CD4-positive, alpha-beta T cell treated with Interleukin-2 at 100 ng/mL for 4 hours (primary cell): ENCODE results near the gene RTF2.
"Not testable (repeated sequence)": the region's sequence is repeated elsewhere in the genome, so short reads cannot be mapped to it uniquely, and the experiment has no call there.

Experiments used
- DNase-seq: peaks from one replicate; pipeline ENCODE4 v3.0.0-alpha.2; 2020; ENCODE audit warnings: low spot score

RTF2 gene

GRCh38 chr20:56501116-56501515, 32.7 kb downstream of the RTF2 start:
- no peak for DNase-seq

- no peak for DNase-seq
Observed at GRCh38 chr20:56503916-56504315, 35.5 kb downstream of the RTF2 start.

GRCh38 chr20:56504373-56505005, 36.1 kb downstream of the RTF2 start:
- DNase-seq, result peak; percentile 7

GRCh38 chr20:56506103-56506502, 37.7 kb downstream of the RTF2 start:
- DNase-seq, result no peak

GRCh38 chr20:56511926-56512325, 43.5 kb downstream of the RTF2 start:
- DNase-seq, result no peak

GRCh38 chr20:56513161-56514150, 45.0 kb downstream of the RTF2 start:
- no peak for DNase-seq

GRCh38 chr20:56516631-56517030, 48.2 kb downstream of the RTF2 start:
- DNase-seq, result no peak

- no peak for DNase-seq
Observed at GRCh38 chr20:56517211-56517610, 48.8 kb downstream of the RTF2 start.

- no peak for DNase-seq
Observed at GRCh38 chr20:56517641-56518040, 49.2 kb downstream of the RTF2 start.

- no peak for DNase-seq
Observed at GRCh38 chr20:56518126-56518525, 49.7 kb downstream of the RTF2 start.

- no peak for DNase-seq
Observed at GRCh38 chr20:56518721-56519398, 50.4 kb downstream of the RTF2 start.

GRCh38 chr20:56519551-56519950, 51.1 kb downstream of the RTF2 start:
- DNase-seq, result no peak

- DNase-seq, result no peak
Observed at GRCh38 chr20:56520180-56520579, 51.8 kb downstream of the RTF2 start.

GRCh38 chr20:56520746-56521354, 52.4 kb downstream of the RTF2 start:
- not testable (repeated sequence) for DNase-seq

GRCh38 chr20:56522311-56522710, 53.9 kb downstream of the RTF2 start:
- no peak for DNase-seq

- not testable (repeated sequence) for DNase-seq
Observed at GRCh38 chr20:56524444-56524843, 56.0 kb downstream of the RTF2 start, which contains the start of gene FAM209A. Gene FAM209A (plus strand): TSS chr20:56524744. CDS start chr20:56524809, 65 bp downstream.

- DNase-seq, result no peak
Observed at GRCh38 chr20:56527521-56527920, 59.1 kb downstream of the RTF2 start.

GRCh38 chr20:56532946-56533345, 64.5 kb downstream of the RTF2 start, which contains the start of gene FAM209B:
Gene FAM209B (plus strand): TSS chr20:56533246. CDS start chr20:56533342, 96 bp downstream.
- not testable (repeated sequence) for DNase-seq

- no peak for DNase-seq
Observed at GRCh38 chr20:56537997-56538396, 69.6 kb downstream of the RTF2 start.

GRCh38 chr20:56540415-56540814, 72.0 kb downstream of the RTF2 start:
- DNase-seq, result no peak

GRCh38 chr20:56542489-56543030, 74.1 kb downstream of the RTF2 start:
- DNase-seq, result no peak

GRCh38 chr20:56551571-56551970, 83.1 kb downstream of the RTF2 start:
- DNase-seq, result no peak
